Nephron progenitor cell (in vitro differentiated cells): ENCODE results near the gene IL17D.

Source experiments
- DNase-seq: peaks from one replicate; pipeline ENCODE4 v3.0.0; 2021
- H3K27ac Mint-ChIP-seq: 2 replicates; pipeline ENCODE4 v1.8.0; 2021; ENCODE audit warnings: mild to moderate bottlenecking, moderate library complexity, mixed read lengths
- H3K27me3 Mint-ChIP-seq: 2 replicates; pipeline ENCODE4 v1.8.0; 2021; ENCODE audit warnings: mild to moderate bottlenecking, low read depth, mixed read lengths; ENCODE audit not compliant: poor library complexity
- H3K36me3 Mint-ChIP-seq: 2 replicates; pipeline ENCODE4 v1.8.0; 2021; ENCODE audit warnings: low read depth, mixed read lengths
- H3K4me1 Mint-ChIP-seq: 2 replicates; pipeline ENCODE4 v1.8.0; 2021; ENCODE audit warnings: mixed read lengths
- H3K4me3 Mint-ChIP-seq: 2 replicates; pipeline ENCODE4 v1.8.0; 2021; ENCODE audit warnings: mild to moderate bottlenecking, moderate library complexity, mixed read lengths
- H3K9me3 Mint-ChIP-seq: 2 replicates; pipeline ENCODE4 v1.8.0; 2021; ENCODE audit warnings: mild to moderate bottlenecking, moderate library complexity, mixed read lengths
- CTCF ChIP-seq: fragments of 200-600 bp; sonication (generic); IDR thresholded peaks from 2 replicates; pipeline ENCODE4 v1.5.0; 2021; ENCODE audit warnings: antibody characterized with exemption

IL17D gene

GRCh38 chr13:20685092-20685491 is 18.4 kb upstream of the IL17D start:
- Mint-ChIP-seq H3K27me3 (no peaks in the 10 kb centered on the region), H3K27ac (no peak overlapping the region), H3K4me3 (no peak overlapping the region), H3K9me3 (no peaks in the 10 kb centered on the region), H3K36me3 (no peaks in the 10 kb centered on the region), H3K4me1 (peaks cover 20% of the 10 kb centered on the region)
- TF ChIP-seq CTCF = no peak
- DNase-seq = peak; percentile 18

- no peaks in the 10 kb centered on the region for H3K9me3 Mint-ChIP-seq
- H3K4me1 Mint-ChIP-seq = peaks cover 20% of the 10 kb centered on the region
- H3K27ac Mint-ChIP-seq = no peak overlapping the region
- DNase-seq = no peak
- TF ChIP-seq CTCF = no peak
- no peaks in the 10 kb centered on the region for H3K36me3 Mint-ChIP-seq
- no peaks in the 10 kb centered on the region for H3K27me3 Mint-ChIP-seq
- no peak overlapping the region for H3K4me3 Mint-ChIP-seq
Observed at GRCh38 chr13:20686167-20686566, 17.3 kb upstream of the IL17D start.

- no peaks in the 10 kb centered on the region for H3K27me3 Mint-ChIP-seq
- H3K4me3 Mint-ChIP-seq = no peak overlapping the region
- no peak for TF ChIP-seq CTCF
- no peak for DNase-seq
- no peaks in the 10 kb centered on the region for H3K9me3 Mint-ChIP-seq
- H3K27ac Mint-ChIP-seq = no peak overlapping the region
- H3K4me1 Mint-ChIP-seq = peaks cover 20% of the 10 kb centered on the region
- H3K36me3 Mint-ChIP-seq = no peaks in the 10 kb centered on the region
Observed at GRCh38 chr13:20686863-20687579, 16.5 kb upstream of the IL17D start.

- no peak for TF ChIP-seq CTCF
- H3K27ac Mint-ChIP-seq = no peak overlapping the region
- no peaks in the 10 kb centered on the region for H3K9me3 Mint-ChIP-seq
Observed at GRCh38 chr13:20689291-20689690, 14.2 kb upstream of the IL17D start.

GRCh38 chr13:20691616-20692015 is 11.9 kb upstream of the IL17D start:
- DNase-seq = no peak
- H3K4me3 Mint-ChIP-seq = no peak overlapping the region
- peaks cover 4% of the 10 kb centered on the region for H3K27me3 Mint-ChIP-seq
- no peaks in the 10 kb centered on the region for H3K9me3 Mint-ChIP-seq
- TF ChIP-seq CTCF = no peak
- no peaks in the 10 kb centered on the region for H3K36me3 Mint-ChIP-seq
- H3K27ac Mint-ChIP-seq = no peak overlapping the region
- peaks cover 9% of the 10 kb centered on the region for H3K4me1 Mint-ChIP-seq

More at GRCh38 chr13:20689291-20689690, 14.2 kb upstream of the IL17D start:
- DNase-seq = no peak
- Mint-ChIP-seq H3K27me3 (peaks cover 2% of the 10 kb centered on the region), H3K4me3 (no peak overlapping the region), H3K36me3 (no peaks in the 10 kb centered on the region), H3K4me1 (peaks cover 20% of the 10 kb centered on the region)

GRCh38 chr13:20696073-20696472 is 7.4 kb upstream of the IL17D start:
- Mint-ChIP-seq H3K36me3 (peaks cover 6% of the 10 kb centered on the region), H3K4me1 (no peaks in the 10 kb centered on the region), H3K9me3 (peaks cover 5% of the 10 kb centered on the region), H3K4me3 (no peak overlapping the region), H3K27ac (no peak overlapping the region), H3K27me3 (peaks cover 45% of the 10 kb centered on the region)
- no peak for TF ChIP-seq CTCF
- no peak for DNase-seq
